AG20443 (cell line): ENCODE results near the gene NDST1.
"Not testable (repeated sequence)": the region's sequence is repeated elsewhere in the genome, so short reads cannot be mapped to it uniquely, and the experiment has no call there.

Source experiments
- DNase-seq: peaks from one replicate; pipeline ENCODE4 v3.0.0; 2012; ENCODE audit warnings: low spot score, mixed read lengths

The NDST1 gene

DNA sequence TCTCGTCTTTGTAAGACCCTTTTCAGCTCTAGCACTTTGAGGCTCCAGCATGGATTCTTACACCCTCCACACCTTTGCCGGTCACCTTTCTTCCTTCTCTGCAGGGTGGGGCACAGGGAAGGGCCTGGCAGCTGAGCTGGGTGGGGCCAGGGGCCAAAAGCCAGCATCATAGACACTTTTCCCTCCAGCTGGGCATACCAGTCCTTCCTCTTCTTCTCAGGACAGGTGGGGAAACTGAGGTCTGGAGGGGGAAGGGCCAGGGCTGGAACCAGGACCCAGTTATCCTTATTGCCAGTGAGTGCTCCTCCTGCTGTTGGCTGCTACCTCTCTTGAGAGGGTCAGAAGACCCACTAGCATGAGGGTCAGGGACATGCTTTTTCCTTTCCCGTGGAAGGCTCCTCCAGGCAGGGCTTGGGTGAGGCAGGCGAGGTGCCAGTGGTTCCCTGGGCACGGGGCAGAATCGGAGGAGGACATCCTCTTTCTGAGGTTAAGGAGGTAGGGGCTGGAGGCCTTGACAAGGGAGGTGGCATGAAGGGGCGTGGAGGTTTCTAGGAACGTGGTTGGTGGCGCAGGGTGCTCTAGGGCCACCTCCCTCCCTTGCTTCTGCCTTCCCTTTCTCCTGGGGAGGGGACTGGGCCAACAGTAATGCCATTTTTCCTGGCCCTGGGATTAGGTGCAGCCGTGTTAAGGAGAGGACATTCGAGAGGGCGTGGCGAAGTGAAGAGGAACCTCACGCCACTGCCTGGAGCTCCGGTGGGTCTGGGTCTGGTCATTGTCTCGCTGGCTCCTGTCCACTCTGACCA, at the start of gene NDST1:
Gene NDST1, plus strand, starts transcription at position 658 of the 803 bp plus-strand sequence. CDS start 13,124 bp downstream, outside the sequence.
- no peak for DNase-seq

DNA sequence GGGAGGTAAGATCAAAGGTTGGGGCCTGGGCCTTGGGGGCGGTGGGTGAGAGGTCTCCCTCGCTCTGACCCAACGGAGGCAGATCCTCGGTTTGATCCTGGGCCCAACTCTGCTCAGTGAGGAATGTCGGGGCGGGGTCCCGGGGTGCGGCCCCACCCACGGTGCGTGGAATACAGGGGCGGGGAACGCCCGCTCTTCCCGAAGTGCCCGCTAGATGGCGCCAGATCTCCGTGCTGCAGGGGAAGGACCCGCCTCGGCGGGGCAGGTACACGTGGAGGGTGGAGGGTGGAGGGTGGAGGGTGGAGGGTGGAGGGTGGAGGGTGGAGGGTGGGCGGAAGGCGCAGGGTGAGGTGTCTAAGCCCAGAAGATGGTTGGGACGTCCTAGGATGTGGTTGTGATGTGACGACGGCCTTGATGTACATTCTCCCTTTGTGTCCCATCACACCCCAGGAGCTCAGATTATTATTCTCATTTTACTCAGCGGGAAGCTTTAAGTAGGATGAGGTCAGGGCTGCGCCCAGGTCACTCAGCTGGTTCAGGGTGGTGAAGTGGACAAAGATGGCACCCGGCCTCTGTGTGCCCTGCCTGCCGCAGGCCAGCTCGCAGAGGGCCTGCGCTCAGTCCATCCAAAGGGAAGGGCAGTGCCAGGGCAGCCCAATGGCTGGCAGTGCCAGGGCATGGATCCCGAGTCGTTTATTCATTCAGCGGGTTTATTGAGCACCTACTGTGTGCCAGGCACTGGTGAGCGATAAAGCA, 49.0 kb upstream of the NDST1 start:
- DNase-seq: peak; percentile 88

DNA sequence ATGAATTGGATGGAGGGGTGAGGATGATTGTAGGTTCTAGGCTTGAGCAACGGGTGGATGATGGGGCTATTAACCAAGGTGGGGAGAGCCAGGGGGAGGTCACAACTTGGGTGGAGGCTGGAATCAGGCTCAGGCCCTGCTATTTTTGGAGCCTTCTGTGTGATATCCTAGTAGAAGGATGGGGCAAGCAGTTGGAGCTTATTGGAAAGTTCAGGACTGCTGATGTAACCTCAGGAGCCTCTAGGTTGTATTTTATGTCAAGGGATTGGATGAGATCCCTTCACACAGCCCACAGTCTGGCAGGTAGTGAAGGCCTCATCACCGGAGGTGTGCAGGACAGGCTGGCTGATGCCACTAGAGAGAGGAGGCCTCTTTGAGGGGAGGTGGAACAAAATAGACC, 47.1 kb upstream of the NDST1 start:
- DNase-seq: no peak

GRCh38 chr5:150461231-150461630, 46.7 kb upstream of the NDST1 start:
- no peak for DNase-seq

DNA sequence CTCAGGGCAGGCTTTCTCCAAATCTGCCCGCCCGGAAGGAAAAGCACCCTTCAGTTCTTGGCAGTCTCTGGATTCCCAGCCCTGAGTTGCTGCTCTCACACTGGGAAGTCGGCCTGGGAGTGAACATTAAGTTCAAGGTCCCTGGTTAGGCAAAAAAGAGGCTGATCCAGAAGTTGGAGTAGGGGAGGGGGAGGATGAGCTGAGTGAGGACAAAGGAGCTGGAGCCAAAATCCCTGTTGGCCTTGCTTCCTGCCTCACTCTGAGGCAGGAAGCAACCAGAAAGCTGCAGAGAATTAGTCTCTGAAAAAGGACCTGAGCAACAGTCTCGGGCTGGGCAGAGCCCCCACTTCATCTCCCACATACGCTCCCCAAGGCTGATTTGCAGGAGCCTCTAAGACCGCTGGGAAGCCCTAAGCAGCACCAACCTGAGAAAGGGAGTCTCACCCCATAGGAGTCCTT, 43.3 kb upstream of the NDST1 start:
- DNase-seq: no peak

DNA sequence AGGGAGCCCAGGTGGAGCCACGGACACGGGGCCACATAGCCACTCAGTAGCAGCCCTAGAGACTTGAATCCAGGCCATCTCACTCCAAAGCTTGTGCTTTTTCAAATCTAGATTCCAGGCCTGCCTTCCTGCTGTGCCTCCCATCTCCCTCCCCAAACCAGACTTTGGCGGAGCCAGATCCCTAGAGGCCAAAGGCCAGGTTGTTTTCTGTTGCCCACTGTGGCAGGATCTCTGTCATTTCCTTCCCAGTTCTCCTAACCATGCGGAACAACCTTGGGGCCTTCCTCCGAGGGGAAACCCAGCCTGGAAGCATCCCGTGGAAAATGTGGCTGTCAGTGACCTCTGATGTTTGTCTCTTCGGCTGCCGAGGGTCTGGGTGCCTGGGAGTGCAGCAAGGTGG, 42.0 kb upstream of the NDST1 start:
- DNase-seq: no peak

DNA sequence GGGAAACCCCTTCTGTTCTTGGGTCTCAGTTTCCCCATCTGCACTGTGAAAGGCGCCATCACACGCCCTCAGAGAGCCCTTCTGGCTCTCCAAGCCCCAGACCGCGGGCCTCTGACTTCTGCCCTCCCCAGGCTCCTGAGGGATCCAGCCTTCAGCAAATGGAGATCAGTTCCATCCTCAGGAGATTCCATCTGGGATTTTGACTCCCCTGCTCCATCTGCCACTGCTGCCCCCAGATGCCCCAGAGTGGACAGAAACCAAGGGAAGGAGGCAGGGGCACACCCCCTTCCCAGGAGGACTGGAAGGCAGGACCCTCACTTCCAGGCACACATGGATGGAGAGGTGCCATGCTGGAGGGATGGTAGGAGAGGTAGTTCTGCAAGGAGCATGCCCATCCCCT, 39.7 kb upstream of the NDST1 start:
- DNase-seq: no peak

GRCh38 chr5:150469718-150470469, 38.0 kb upstream of the NDST1 start:
- DNase-seq: peak; percentile 77

DNA sequence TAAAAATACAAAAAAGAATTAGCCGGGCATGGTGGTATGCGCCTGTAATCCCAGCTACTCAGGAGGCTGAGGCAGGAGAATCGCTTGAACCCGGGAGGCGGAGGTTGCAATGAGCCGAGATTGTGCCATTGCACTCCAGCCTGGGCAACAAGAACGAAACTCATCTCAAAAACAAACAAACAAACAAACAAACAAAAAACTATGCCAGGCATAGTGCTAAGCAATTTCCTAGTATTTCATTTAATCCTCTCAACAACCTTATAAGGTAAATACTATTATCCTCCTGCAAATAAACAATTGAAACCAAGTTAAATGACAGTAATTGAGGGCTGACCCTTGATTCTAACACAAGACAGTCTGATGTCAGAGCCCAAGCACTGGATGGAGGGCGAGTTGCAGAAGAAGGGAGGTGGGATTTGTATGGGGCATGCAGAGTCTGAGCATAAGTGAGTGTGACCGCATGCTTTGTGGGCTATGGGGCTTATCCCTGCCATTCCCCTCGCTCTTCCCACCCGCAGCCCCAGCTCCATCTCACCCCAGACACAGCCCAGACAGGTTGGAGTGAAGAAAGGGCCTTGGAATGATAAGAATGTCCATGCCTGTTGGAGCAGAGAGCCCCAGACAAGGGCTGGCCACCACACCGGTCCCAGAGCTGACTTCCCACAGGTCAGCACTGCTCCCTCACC, 34.1 kb upstream of the NDST1 start:
- peak; percentile 40 for DNase-seq

- DNase-seq: not testable (repeated sequence)
Observed at GRCh38 chr5:150476568-150476967, 31.4 kb upstream of the NDST1 start.

DNA sequence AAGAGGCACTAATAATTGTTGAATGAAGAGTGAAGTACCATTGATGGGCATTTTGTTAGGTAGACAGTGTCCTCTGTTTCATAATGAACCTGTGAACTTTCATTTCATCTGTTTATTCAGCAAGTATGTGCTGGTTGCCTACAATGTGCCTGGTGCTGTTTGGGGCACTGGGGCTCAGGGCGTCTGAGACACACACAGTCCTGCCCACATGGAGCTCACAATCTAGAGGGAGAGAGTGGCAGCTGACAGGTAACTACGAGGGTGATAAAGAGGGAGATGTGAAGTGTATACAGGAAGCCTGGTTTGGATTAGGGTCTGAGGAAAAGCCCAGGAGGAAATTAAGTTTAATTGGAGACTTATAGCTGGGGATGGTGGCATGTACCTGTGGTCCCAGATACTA, 28.5 kb upstream of the NDST1 start:
- DNase-seq: no peak

GRCh38 chr5:150481708-150481965, 26.3 kb upstream of the NDST1 start:
- no peak for DNase-seq

GRCh38 chr5:150481972-150482406, 25.9 kb upstream of the NDST1 start:
- DNase-seq: no peak

- no peak for DNase-seq
Observed at GRCh38 chr5:150484964-150485692, 22.8 kb upstream of the NDST1 start.

GRCh38 chr5:150485693-150486401, 22.1 kb upstream of the NDST1 start:
- peak; percentile 82 for DNase-seq

- peak; percentile 58 for DNase-seq
Observed at GRCh38 chr5:150486402-150487198, 21.3 kb upstream of the NDST1 start.

GRCh38 chr5:150487199-150488061, 20.5 kb upstream of the NDST1 start:
- DNase-seq: no peak

- peak; percentile 70 for DNase-seq
Observed at GRCh38 chr5:150488519-150489359, 19.2 kb upstream of the NDST1 start.
